Thyroid gland (tissue), 4 donors: Measurements from ENCODE around the gene RNF121.

Experiments
- POLR2A ChIP-seq, 2 donors: fragments of 450-650 bp; IDR thresholded peaks; one replicate each; pipeline ENCODE4 v1.6.1; 2017; ENCODE audit warnings: antibody characterized with exemption in 2 of 2, mild to moderate bottlenecking in 2 of 2, moderate library complexity in 1 of 2
- TF ChIP-seq, protein P1 (sequence below), 6 experiments: fragments of 200-600 bp in 3 of 6; fragments of 450-650 bp in 3 of 6; sonication (generic) in 3 of 6; IDR thresholded peaks; one replicate each; pipeline ENCODE4 v1.5.1; 2016 to 2019; ENCODE audit warnings: antibody characterized with exemption in 6 of 6, mild to moderate bottlenecking in 2 of 6, inconsistent platforms in 1 of 6, moderate library complexity in 1 of 6

DNA sequence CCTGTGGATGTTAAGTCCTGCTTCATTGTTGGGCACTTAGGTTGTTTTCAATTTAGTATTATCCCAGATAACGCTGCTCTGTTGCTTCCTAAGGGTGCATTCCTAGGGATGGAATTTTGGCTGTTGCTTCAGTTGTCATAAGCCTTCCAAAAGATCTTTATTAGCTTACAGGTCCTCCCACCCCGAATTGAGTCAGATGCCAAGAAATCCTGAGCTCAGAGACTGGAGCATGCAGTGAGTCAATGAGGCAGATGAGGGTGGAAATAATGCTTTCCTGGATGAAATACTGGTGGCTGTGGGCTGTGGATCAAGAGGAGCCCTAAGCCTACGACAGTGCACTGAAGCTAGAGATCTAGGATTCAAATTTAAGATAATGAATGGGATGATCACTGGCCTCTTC, 59.2 kb downstream of the RNF121 start:
- TF ChIP-seq, protein P1, sequence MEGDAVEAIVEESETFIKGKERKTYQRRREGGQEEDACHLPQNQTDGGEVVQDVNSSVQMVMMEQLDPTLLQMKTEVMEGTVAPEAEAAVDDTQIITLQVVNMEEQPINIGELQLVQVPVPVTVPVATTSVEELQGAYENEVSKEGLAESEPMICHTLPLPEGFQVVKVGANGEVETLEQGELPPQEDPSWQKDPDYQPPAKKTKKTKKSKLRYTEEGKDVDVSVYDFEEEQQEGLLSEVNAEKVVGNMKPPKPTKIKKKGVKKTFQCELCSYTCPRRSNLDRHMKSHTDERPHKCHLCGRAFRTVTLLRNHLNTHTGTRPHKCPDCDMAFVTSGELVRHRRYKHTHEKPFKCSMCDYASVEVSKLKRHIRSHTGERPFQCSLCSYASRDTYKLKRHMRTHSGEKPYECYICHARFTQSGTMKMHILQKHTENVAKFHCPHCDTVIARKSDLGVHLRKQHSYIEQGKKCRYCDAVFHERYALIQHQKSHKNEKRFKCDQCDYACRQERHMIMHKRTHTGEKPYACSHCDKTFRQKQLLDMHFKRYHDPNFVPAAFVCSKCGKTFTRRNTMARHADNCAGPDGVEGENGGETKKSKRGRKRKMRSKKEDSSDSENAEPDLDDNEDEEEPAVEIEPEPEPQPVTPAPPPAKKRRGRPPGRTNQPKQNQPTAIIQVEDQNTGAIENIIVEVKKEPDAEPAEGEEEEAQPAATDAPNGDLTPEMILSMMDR (IDR thresholded peaks at IDR 0.05): no peak
- TF ChIP-seq POLR2A (IDR thresholded peaks at IDR 0.05): no peak
